ENCODE measurements around the gene ADCY4. TPM values are rescaled to one million over a fixed set of nuclear protein-coding genes. Genes with fewer than 3 reads are reported as not detected.
A peak's percentile ranks its signal among the peaks of the same experiment; 100 is the strongest.

ADCY4 gene
- total and polyA plus RNA-seq, 2 of the 13 experiments (the other 11 are each of a cell fraction or from before 2014, with no cell fraction given), result 0.03 TPM; not detected in 1

- CTCF ChIA-PET (ENCODE audit: low intra/inter-chr PET ratio, low total read pairs), result no interaction called here
- Histone ChIP-seq H3K9ac (ENCODE audit: insufficient read depth, low read depth, low read length) (no peak overlapping the region), H3K4me3 (replicated peaks in 1 of 3; ENCODE audit: insufficient read depth in 1 of 3, low read depth in 2 of 3, low read length in 3 of 3) (no peak overlapping the region), H3K27me3 (ENCODE audit: control insufficient read depth in 1 of 2, insufficient read depth in 2 of 2, low read length in 2 of 2) (no peaks in the 10 kb centered on the region), H4K20me1 (ENCODE audit: insufficient read depth, low read length) (no peaks in the 10 kb centered on the region), H3K9me3 (ENCODE audit: low read length) (no peaks in the 10 kb centered on the region), H3K27ac (ENCODE audit: extremely low read length, insufficient read depth, low read length) (no peak overlapping the region), H3K36me3 (replicated peaks in 1 of 2; ENCODE audit: control insufficient read depth in 1 of 2, insufficient read depth in 2 of 2, low read length in 2 of 2) (no peaks in the 10 kb centered on the region), H3K4me1 (ENCODE audit: insufficient read depth, low read length) (no peaks in the 10 kb centered on the region), H3K79me2 (ENCODE audit: insufficient read depth, low read length) (no peaks in the 10 kb centered on the region), H3K4me2 (ENCODE audit: low read depth, low read length) (no peak overlapping the region), H2AFZ (ENCODE audit: low read length) (no peak overlapping the region)
- DNase-seq (ENCODE audit: low spot score) (no peak), ATAC-seq (no peak), FAIRE-seq (no peak)
- BruUV-seq (replicated peaks), result no TSS peak
- intact Hi-C loops (cut with micrococcal nuclease; ENCODE audit: unreplicated experiment), result no loop called here
- POLR2A ChIA-PET, result interaction anchor here (1.2 to 4.8 kb wide), 6 partner anchors 9 to 40 kb away, joined by 3 to 27 read pairs (median 11); partner anchors contain the start of genes CIDEB, RABGGTA and TINF2
- in situ Hi-C loops (cut with HindIII; ENCODE audit: extremely low pct_ligation_motif_present, low pct_unique_long_range_greater_than_20kb), result no loop called here
- 82% methylated on average over 3 of the region's 3 CpGs for WGBS (ENCODE audit: low lambda C conversion rate)
- TF ChIP-seq ZNF543 (CRISPR knock-in tag; IDR thresholded peaks at IDR 0.05) (no peak), RBM22 (optimal IDR thresholded peaks at IDR 0.05; ENCODE audit: low read length) (peak; percentile 26), NFRKB (IDR thresholded peaks at IDR 0.05) (no peak), SIX1 (CRISPR knock-in tag; IDR thresholded peaks at IDR 0.05; ENCODE audit: borderline replicate concordance) (no peak), ZBTB40 (IDR thresholded peaks at IDR 0.05) (no peak), ZBTB40 (CRISPR knock-in tag; IDR thresholded peaks at IDR 0.05) (no peak), ZNF235 (CRISPR knock-in tag; IDR thresholded peaks at IDR 0.05; ENCODE audit: borderline replicate concordance) (no peak), ZC3H13 (CRISPR knock-in tag; IDR thresholded peaks at IDR 0.05) (no peak), ZBTB43 (CRISPR knock-in tag; conservative IDR thresholded peaks at IDR 0.05) (no peak), ZNF883 (CRISPR knock-in tag; IDR thresholded peaks at IDR 0.05; ENCODE audit: not compliant biosample characterization) (peak; percentile 44), ZNF687 (CRISPR knock-in tag; IDR thresholded peaks at IDR 0.05) (0 out of 2 replicates have a peak, but pooled peaks have one; percentile 12)
Observed at GRCh38 chr14:24282736-24283135, 52.1 kb downstream of the ADCY4 start.

Measured in HepG2 (cell line).